Measurements from ENCODE around the gene KIF19.

- TF ChIP-seq CTCF (IDR thresholded peaks at IDR 0.05) (no peak), POLR2AphosphoS5 (IDR thresholded peaks at IDR 0.05) (no peak), POLR2A (IDR thresholded peaks at IDR 0.05) (no peak)
Observed at GRCh38 chr17:74372426-74372825, 46.4 kb downstream of the KIF19 start.

Measured in breast epithelium (tissue), 3 donors.